ENCODE results near the gene HEMK1.

DNA sequence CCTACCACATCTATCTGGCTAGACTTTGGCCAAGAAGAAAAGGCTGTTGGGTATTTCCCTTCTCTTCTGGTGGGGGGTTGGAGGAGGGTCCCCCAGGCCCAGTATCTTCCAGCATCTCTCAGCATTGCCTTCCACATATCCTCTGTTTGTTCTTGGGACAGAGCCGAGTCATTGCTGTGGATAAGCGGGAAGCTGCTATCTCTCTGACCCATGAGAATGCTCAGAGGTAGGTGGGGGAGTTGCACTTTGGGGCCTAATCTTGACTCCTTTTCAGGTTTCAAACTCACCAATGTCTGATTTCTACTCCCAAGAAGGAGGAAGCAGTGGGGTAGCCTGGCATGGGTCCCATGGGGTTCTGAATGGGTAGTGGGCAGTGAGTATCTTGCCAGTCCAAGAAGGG is 8.0 kb downstream of the HEMK1 start:
- TF ChIP-seq, protein P1, sequence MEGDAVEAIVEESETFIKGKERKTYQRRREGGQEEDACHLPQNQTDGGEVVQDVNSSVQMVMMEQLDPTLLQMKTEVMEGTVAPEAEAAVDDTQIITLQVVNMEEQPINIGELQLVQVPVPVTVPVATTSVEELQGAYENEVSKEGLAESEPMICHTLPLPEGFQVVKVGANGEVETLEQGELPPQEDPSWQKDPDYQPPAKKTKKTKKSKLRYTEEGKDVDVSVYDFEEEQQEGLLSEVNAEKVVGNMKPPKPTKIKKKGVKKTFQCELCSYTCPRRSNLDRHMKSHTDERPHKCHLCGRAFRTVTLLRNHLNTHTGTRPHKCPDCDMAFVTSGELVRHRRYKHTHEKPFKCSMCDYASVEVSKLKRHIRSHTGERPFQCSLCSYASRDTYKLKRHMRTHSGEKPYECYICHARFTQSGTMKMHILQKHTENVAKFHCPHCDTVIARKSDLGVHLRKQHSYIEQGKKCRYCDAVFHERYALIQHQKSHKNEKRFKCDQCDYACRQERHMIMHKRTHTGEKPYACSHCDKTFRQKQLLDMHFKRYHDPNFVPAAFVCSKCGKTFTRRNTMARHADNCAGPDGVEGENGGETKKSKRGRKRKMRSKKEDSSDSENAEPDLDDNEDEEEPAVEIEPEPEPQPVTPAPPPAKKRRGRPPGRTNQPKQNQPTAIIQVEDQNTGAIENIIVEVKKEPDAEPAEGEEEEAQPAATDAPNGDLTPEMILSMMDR (conservative IDR thresholded peaks at IDR 0.05 in 1 of 2, IDR thresholded peaks at IDR 0.05 in 1 of 2; ENCODE audit: extremely low read depth in 1 of 2, insufficient read depth in 1 of 2, low read depth in 1 of 2, low read length in 2 of 2), result no peak
- no peak for TF ChIP-seq EZH2 (IDR thresholded peaks at IDR 0.05; ENCODE audit: borderline replicate concordance, low read length)
